Type B pancreatic cell (in vitro differentiated cells): ENCODE data around the gene SULF2. TPM values are rescaled to one million over a fixed set of nuclear protein-coding genes. Genes with fewer than 3 reads are reported as not detected.

Experiments
- DNase-seq: peaks from one replicate; pipeline ENCODE4 v3.0.0; 2021; ENCODE audit warnings: mixed read lengths; ENCODE audit not compliant: unreplicated experiment; ENCODE audit errors: extremely low spot score
- H3K27ac Mint-ChIP-seq: 2 replicates; pipeline ENCODE4 v1.8.0; 2021; ENCODE audit warnings: mild to moderate bottlenecking, mixed read lengths
- H3K27me3 Mint-ChIP-seq: 2 replicates; pipeline ENCODE4 v1.8.0; 2021; ENCODE audit warnings: mixed read lengths
- H3K36me3 Mint-ChIP-seq: 2 replicates; pipeline ENCODE4 v1.8.0; 2021; ENCODE audit warnings: mixed read lengths
- H3K4me1 Mint-ChIP-seq: one replicate; pipeline ENCODE4 v1.8.0; 2021; ENCODE audit warnings: mixed read lengths; ENCODE audit not compliant: unreplicated experiment
- H3K4me3 Mint-ChIP-seq: 2 replicates; pipeline ENCODE4 v1.8.0; 2021; ENCODE audit warnings: mild to moderate bottlenecking, mixed read lengths
- H3K9me3 Mint-ChIP-seq: 2 replicates; pipeline ENCODE4 v1.8.0; 2021; ENCODE audit warnings: mixed read lengths
- CTCF ChIP-seq: fragments of 200-600 bp; sonication (generic); conservative IDR thresholded peaks from 2 replicates; pipeline ENCODE4 v1.5.0; 2021; ENCODE audit warnings: antibody characterized with exemption, mild to moderate bottlenecking
- total RNA-seq: library from RNA; stranded (reverse); gene quantifications from 2 replicates; pipeline ENCODE4 v1.2.1, GENCODE V29; 2021; ENCODE audit warnings: low replicate concordance

The SULF2 gene
- total RNA-seq, 1 donor from 2014 or later: 146 TPM

DNA sequence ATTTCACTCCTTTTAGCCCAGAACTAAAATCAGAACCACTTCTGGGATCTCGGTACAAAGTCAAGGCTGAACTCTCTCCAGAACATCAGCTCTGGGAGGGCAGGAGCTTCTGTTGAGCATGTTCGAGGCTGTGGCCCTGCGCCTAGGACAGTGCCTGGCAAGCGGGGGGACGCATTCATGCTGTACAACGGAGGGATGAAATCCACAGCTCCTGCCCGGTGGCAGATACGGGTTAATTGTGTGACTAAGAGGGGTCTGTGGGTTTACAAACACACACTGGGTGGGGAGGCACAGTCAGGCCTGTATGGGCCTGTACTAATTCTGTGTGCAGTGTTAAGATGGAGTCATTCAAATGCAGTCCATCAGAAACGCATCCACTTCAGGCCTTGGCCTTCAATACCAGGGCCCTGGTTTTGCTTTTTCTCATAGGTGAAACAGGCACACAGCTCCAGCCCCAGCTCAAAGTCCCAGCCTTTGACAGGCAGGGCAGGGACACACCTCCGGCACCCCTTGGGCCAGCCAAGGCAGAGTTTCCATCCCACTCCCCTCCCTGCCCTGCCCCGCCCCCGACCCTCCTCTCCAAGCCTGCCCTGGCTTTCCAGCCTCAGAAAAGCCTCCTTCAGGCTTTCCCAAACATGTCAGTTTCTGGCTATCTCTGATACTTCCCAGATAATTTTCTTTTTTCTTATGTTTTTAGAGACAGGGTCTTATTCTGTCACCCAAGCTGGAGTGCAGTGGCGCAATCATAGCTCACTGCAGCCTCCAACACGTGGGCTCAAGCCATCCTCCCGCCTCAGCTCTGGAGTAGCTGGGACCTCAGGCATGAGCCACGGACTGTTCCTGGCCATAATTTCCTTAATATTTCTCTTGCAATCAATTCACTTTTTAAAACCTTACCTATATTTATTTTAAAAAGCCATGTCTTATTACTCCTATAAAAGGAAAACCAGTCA lies 109.8 kb downstream of the SULF2 start:
- Mint-ChIP-seq H3K9me3 (no peaks in the 10 kb centered on the region), H3K27me3 (no peaks in the 10 kb centered on the region), H3K27ac (peak overlapping the region; percentile 21), H3K36me3 (peaks cover 5% of the 10 kb centered on the region), H3K4me3 (no peak overlapping the region), H3K4me1 (peaks cover 6% of the 10 kb centered on the region)
- no peak for DNase-seq
- no peak for TF ChIP-seq CTCF

DNA sequence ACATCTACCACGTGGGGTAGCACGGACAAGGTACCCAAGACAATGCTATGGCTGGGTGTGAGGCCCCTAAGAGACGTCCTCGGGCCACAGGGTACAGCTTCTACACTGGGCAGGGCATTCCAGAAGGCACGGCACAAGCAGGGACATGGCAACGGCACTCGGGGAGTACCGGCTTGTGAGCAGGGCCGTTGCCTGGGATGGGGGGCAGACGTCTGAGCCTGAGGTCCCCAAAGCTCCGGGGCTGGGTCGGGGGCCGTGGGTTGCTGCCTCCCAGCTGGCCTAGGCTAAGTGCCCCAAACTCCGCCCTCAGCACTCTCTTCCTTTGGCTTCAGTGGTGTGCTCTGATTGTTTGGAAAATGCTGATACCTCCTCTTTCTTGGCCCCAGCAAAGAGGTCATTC lies 110.6 kb downstream of the SULF2 start:
- no peak overlapping the region for H3K27ac Mint-ChIP-seq
- H3K9me3 Mint-ChIP-seq: no peaks in the 10 kb centered on the region
- no peak for DNase-seq
- H3K27me3 Mint-ChIP-seq: no peaks in the 10 kb centered on the region
- H3K4me1 Mint-ChIP-seq: peaks cover 6% of the 10 kb centered on the region
- no peak for TF ChIP-seq CTCF
- H3K4me3 Mint-ChIP-seq: no peak overlapping the region
- H3K36me3 Mint-ChIP-seq: peaks cover 8% of the 10 kb centered on the region

DNA sequence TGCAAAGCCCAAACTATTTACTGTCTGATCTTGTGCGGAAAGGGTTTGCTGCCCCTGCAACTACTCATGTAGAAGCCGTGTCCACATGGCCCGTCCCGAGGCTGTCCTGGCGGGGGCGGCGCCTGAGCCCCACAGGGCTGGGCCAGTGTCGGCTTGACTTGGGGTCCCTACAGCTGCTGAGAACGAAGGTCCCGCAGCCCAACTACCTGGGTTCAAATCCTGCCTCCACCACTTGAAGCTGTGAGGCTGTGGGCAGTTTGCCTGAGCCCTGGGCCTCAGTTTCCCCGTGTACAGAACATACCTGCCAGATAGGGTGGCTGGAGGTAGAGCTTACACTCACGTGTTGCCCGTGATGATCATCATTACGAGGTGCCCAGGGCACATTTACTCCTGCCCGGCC lies 111.1 kb downstream of the SULF2 start:
- no peak overlapping the region for H3K27ac Mint-ChIP-seq
- H3K9me3 Mint-ChIP-seq: no peaks in the 10 kb centered on the region
- peaks cover 2% of the 10 kb centered on the region for H3K4me1 Mint-ChIP-seq
- H3K27me3 Mint-ChIP-seq: no peaks in the 10 kb centered on the region
- no peak overlapping the region for H3K4me3 Mint-ChIP-seq
- no peak for DNase-seq
- no peak for TF ChIP-seq CTCF
- H3K36me3 Mint-ChIP-seq: peaks cover 9% of the 10 kb centered on the region

GRCh38 chr20:47673671-47673955 lies 111.7 kb downstream of the SULF2 start:
- Mint-ChIP-seq H3K9me3 (no peaks in the 10 kb centered on the region), H3K4me1 (peaks cover 5% of the 10 kb centered on the region), H3K36me3 (peaks cover 14% of the 10 kb centered on the region), H3K27me3 (peaks cover 3% of the 10 kb centered on the region), H3K27ac (no peak overlapping the region), H3K4me3 (no peak overlapping the region)
- TF ChIP-seq CTCF: no peak
- DNase-seq: no peak

GRCh38 chr20:47672886-47673670 lies 112.2 kb downstream of the SULF2 start:
- no peak for DNase-seq
- no peak overlapping the region for H3K4me3 Mint-ChIP-seq
- peaks cover 16% of the 10 kb centered on the region for H3K36me3 Mint-ChIP-seq
- peak overlapping the region; percentile 59 for H3K27ac Mint-ChIP-seq
- TF ChIP-seq CTCF: no peak
- H3K4me1 Mint-ChIP-seq: peaks cover 5% of the 10 kb centered on the region
- peaks cover 3% of the 10 kb centered on the region for H3K27me3 Mint-ChIP-seq
- H3K9me3 Mint-ChIP-seq: no peaks in the 10 kb centered on the region
